Uterus (tissue), 2 donors: ENCODE data around the gene TNIP1.
A peak's percentile ranks its signal among the peaks of the same experiment; 100 is the strongest.

Experiments
- CTCF ChIP-seq, 4 experiments: fragments of 200-600 bp in 2 of 4; fragments of 450-650 bp in 2 of 4; sonication (generic) in 2 of 4; IDR thresholded peaks; one replicate each; pipeline ENCODE4 v1.5.1; 2016 to 2019; ENCODE audit warnings: antibody characterized with exemption in 4 of 4, mild to moderate bottlenecking in 2 of 4, moderate library complexity in 1 of 4
- POLR2A ChIP-seq, 2 donors: fragments of 450-650 bp; IDR thresholded peaks; one replicate each; pipeline ENCODE4 v1.6.1; 2016; ENCODE audit warnings: antibody characterized with exemption in 2 of 2, mild to moderate bottlenecking in 1 of 2, moderate library complexity in 1 of 2

GRCh38 chr5:151080613-151081430, at the start of gene TNIP1:
- TF ChIP-seq CTCF (IDR thresholded peaks at IDR 0.05) (peak in 3 of 4 experiments; percentile 1 to 8 (median 3)), POLR2A (IDR thresholded peaks at IDR 0.05) (peak; percentile 80 to 82)
